ENCODE measurements around the gene CFB. TPM values are rescaled to one million over a fixed set of nuclear protein-coding genes. Genes with fewer than 3 reads are reported as not detected.

The CFB gene
- total and polyA plus RNA-seq, 2 experiments from 2014 or later, result 0.66 to 1.3 TPM

- DNase-seq (ENCODE audit: low read depth in 1 of 2, low spot score in 1 of 2), result no peak
- H3K36me3 ChIP-seq, result peaks cover 16% of the 10 kb centered on the region
Observed at GRCh38 chr6:31961616-31962015, 15.7 kb downstream of the CFB start.

GRCh38 chr6:31963921-31964320 lies 18.0 kb downstream of the CFB start:
- Histone ChIP-seq H3K4me3 (no peak overlapping the region), H3K9me3 (ENCODE audit: low read depth) (no peaks in the 10 kb centered on the region), H3K36me3 (peaks cover 20% of the 10 kb centered on the region), H3K4me1 (ENCODE audit: low read depth) (peaks cover 6% of the 10 kb centered on the region), H3K27ac (no peak overlapping the region), H3K27me3 (no peaks in the 10 kb centered on the region)
- no peak for DNase-seq (ENCODE audit: low read depth in 1 of 2, low spot score in 1 of 2)
- no peak for TF ChIP-seq CTCF (IDR thresholded peaks at IDR 0.05; ENCODE audit: low read depth, low read length)

More at GRCh38 chr6:31961616-31962015, 15.7 kb downstream of the CFB start:
- peaks cover 11% of the 10 kb centered on the region for H3K4me1 ChIP-seq (ENCODE audit: low read depth)
- H3K27me3 ChIP-seq, result no peaks in the 10 kb centered on the region
- no peaks in the 10 kb centered on the region for H3K9me3 ChIP-seq (ENCODE audit: low read depth)
- TF ChIP-seq CTCF (IDR thresholded peaks at IDR 0.05; ENCODE audit: low read depth, low read length), result no peak
- no peak overlapping the region for H3K4me3 ChIP-seq
- no peak overlapping the region for H3K27ac ChIP-seq

GRCh38 chr6:31965700-31966099 lies 19.8 kb downstream of the CFB start:
- no peaks in the 10 kb centered on the region for H3K4me1 ChIP-seq (ENCODE audit: low read depth)
- no peaks in the 10 kb centered on the region for H3K9me3 ChIP-seq (ENCODE audit: low read depth)
- no peaks in the 10 kb centered on the region for H3K27me3 ChIP-seq
- no peak for DNase-seq (ENCODE audit: low read depth in 1 of 2, low spot score in 1 of 2)
- H3K27ac ChIP-seq, result no peak overlapping the region
- H3K36me3 ChIP-seq, result peaks cover 20% of the 10 kb centered on the region
- H3K4me3 ChIP-seq, result no peak overlapping the region
- TF ChIP-seq CTCF (IDR thresholded peaks at IDR 0.05; ENCODE audit: low read depth, low read length), result no peak

GRCh38 chr6:31966506-31966905 lies 20.6 kb downstream of the CFB start:
- Histone ChIP-seq H3K36me3 (peaks cover 20% of the 10 kb centered on the region), H3K4me1 (ENCODE audit: low read depth) (no peaks in the 10 kb centered on the region), H3K27ac (no peak overlapping the region), H3K27me3 (no peaks in the 10 kb centered on the region), H3K9me3 (ENCODE audit: low read depth) (no peaks in the 10 kb centered on the region), H3K4me3 (no peak overlapping the region)
- DNase-seq (ENCODE audit: low read depth in 1 of 2, low spot score in 1 of 2), result no peak
- TF ChIP-seq CTCF (IDR thresholded peaks at IDR 0.05; ENCODE audit: low read depth, low read length), result no peak

- Histone ChIP-seq H3K4me1 (ENCODE audit: low read depth) (no peaks in the 10 kb centered on the region), H3K4me3 (no peak overlapping the region), H3K27ac (no peak overlapping the region), H3K36me3 (peaks cover 20% of the 10 kb centered on the region), H3K9me3 (ENCODE audit: low read depth) (no peaks in the 10 kb centered on the region), H3K27me3 (no peaks in the 10 kb centered on the region)
- no peak for DNase-seq (ENCODE audit: low read depth in 1 of 2, low spot score in 1 of 2)
- TF ChIP-seq CTCF (IDR thresholded peaks at IDR 0.05; ENCODE audit: low read depth, low read length), result no peak
Observed at GRCh38 chr6:31966997-31967925, 21.4 kb downstream of the CFB start.
